GM12872 (cell line): ENCODE data around the gene DSCAM.

Source experiments
- CTCF ChIP-seq: IDR thresholded peaks from 3 replicates; pipeline ENCODE4 v1.5.1; 2011; ENCODE audit warnings: low read depth, mild to moderate bottlenecking, low read length, moderate library complexity; ENCODE audit not compliant: insufficient read depth

The DSCAM gene

GRCh38 chr21:40130476-40130875 lies 716.5 kb downstream of the DSCAM start:
- no peak for TF ChIP-seq CTCF

GRCh38 chr21:40129809-40130208 lies 717.1 kb downstream of the DSCAM start:
- TF ChIP-seq CTCF: no peak

GRCh38 chr21:40128891-40129290 lies 718.1 kb downstream of the DSCAM start:
- TF ChIP-seq CTCF: no peak

- peak; percentile 27; the same call in 2 of the 3 replicates for TF ChIP-seq CTCF
These were observed 725.9 kb downstream of the DSCAM start for GRCh38 chr21:40120940-40121575.

- TF ChIP-seq CTCF: no peak
These were observed 728.4 kb downstream of the DSCAM start for GRCh38 chr21:40118527-40118926.

- TF ChIP-seq CTCF: no peak
These were observed 729.7 kb downstream of the DSCAM start for GRCh38 chr21:40117236-40117635.

GRCh38 chr21:40115775-40116174 lies 731.2 kb downstream of the DSCAM start:
- no peak for TF ChIP-seq CTCF
